ENCODE measurements around the gene SPACA6.
"Not testable (repeated sequence)": the region's sequence is repeated elsewhere in the genome, so short reads cannot be mapped to it uniquely, and the experiment has no call there.

The SPACA6 gene

DNA sequence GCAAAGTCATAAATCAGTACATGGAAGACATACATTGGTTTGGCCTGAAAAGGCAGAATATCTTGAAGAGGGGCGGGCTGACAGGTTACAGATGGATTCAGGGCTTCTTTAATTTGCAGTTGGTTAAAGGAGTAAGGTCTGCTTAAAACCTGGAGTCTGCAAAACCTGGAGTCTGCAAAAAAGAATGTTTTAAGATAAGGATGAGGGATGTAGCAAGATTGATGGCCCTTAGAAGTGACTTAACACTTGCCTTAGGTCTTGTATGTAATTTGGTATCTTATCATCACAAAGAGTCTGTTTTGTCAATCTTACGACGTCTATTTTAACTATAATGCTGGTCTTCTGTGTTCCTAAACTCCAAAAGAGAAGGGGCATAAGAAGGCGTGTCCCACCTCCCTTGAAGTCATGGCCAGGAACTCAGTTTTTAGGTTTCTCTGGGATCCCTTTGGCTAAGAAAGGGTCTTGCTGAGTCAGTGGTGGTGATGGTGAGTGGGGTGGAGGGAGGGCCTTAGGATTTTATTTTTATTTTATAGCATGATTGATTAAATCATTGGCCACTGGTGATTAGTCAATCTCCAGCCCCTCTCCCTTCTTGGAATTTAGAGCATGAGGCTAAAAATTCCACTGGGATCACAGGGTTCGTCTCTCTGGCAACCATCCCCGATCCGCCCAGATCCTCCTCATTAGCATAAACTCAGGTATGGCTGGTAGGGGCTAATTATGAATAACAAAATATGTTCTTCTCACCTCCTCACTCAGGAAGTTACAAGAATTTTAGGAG lies 40.8 kb downstream of the SPACA6 start:
- DNase-seq (ENCODE audit: low read depth in 2 of 2), result no peak

DNA sequence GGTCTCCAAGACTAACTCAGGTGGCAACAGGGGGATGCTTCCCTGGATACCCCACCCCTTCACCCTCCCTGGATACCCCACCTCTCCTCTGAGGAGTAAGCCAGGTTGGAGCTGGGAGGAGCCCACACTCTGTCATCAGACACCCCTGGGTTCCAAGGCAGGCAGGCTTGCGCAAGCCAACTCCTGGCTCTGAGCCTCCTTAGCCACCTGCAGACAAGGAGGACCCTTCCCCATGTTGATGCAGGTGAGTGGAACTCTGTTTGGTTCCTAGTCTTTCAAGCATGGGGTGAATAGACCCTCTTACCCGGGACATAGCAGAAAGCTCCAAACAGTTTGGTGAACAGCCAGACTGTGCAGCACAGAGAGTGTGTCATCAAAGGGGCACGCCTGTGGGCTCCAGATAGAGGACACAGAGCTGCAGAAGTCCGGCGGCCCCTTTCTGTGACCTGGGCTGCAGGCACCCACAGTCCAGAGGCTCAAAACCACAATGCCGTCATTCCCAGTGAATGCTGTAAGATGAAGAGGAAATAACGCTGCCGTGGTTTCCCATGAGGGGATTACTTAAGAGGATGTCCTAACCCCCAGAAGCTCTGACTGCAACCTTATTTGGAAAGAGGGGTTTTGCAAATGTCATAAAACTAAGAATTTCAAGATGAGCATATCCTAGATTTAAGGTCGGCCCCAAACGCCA lies 42.8 kb downstream of the SPACA6 start:
- DNase-seq (ENCODE audit: low read depth in 2 of 2), result no peak

DNA sequence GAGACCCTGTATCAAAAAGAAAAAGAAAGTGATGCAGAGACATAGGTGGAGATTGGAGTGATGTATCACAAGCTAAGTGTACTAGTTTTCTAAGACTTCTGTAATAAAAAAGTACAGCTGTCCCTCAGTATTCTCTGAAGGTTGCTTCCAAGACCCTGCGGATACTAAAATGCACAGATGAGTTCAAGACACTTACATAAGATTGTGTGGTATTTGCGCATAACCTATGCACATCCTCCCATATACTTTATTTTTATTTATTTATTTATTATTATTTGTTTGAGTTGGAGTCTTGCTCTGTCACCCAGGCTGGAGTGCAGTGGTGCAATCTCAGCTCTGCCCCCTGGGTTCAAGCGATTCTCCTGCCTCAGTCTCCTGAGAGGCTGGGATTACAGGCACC lies 44.3 kb downstream of the SPACA6 start:
- no peak for DNase-seq (ENCODE audit: low read depth in 2 of 2)

DNA sequence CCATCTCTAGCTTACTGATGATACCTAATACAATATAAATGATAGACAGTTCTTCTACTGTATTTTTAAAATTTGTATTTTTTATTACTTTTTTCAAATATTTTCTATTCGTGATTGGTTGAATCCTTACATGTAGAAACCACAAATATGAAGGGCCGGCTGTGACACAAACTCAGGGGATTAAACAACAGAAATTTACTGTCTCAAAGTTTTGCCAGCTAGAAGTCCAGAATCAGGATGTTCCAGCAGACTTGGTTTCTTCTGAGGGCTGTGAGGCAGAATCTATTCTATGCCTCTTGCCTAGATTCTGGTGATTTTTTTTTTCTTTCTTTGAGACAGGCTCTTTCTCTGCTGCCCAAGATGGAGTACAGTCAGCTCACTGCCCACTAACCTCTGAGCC lies 44.8 kb downstream of the SPACA6 start:
- no peak for DNase-seq (ENCODE audit: low read depth in 2 of 2)

DNA sequence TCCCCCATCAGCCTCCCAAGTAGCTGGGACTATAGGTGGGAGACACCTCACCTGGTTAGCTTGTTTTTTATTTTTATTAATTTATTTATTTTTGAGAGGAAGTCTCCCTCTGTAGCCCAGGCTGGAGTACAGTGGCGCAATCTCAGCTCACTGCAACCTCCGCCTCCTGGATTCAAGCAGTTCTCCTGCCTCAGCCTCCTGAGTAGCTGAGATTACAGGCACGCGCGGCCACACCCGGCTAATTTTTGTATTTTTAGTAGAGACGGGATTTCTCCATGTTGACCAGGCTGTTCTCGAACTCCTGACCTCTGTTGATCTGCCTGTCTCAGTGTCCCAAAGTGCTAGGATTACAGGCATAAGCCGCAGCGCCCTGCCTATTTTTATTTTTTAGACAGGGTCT lies 45.4 kb downstream of the SPACA6 start:
- not testable (repeated sequence) for DNase-seq (ENCODE audit: low read depth in 2 of 2)

DNA sequence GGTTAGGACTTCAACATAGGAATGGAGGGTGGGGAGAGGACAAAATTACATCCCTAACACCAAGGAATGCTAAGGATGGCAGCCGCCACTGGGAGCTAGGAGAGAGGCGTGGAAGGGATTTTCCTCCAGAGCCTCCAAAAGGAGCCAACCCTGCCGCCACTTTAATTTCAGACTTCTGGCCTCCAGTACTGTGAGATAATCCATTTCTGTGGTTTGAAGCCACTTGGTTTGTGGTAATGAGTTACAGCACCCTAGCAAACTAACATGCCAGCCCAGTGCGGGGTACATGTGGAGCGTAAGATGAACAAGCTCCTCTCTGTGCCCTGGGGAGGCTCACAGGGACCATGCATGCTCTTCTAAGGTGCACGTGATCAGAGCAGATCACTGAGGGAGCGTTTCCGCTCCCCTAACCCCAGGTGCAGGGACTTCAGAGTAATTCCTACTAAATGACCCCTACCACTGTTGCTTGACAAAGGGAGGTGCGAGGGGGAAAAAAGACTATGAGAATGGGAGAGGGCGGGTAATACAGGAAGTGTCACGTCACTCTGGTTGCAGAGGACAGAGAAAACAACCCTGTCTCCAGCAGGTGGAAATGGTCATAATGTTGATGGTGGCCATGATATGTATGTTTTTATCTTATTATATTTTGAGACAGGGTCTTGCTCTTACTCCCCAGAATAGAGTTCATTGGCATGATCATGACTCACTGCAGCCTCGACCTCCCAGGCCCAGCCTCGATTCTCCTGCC lies 46.5 kb downstream of the SPACA6 start:
- DNase-seq (ENCODE audit: low read depth in 2 of 2), result no peak

DNA sequence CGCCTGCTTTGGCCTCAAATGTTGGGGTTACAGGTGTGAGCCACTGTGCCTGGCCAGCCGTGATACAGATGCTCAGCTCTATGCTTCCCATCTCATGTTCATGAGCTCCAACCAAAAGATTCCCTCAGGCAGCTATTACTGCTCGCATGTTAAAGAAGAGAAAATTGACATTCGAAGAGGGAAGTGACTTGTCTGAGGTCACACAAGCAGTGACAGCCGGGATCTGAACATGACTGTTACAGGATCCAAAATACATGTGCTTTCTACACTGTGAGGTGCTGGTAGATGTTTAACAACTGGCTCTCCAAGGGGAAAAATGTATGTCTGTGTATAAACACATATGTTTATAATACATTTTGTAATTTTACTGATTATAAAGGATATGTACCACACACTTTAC lies 47.2 kb downstream of the SPACA6 start:
- no peak for DNase-seq (ENCODE audit: low read depth in 2 of 2)

GRCh38 chr19:51742789-51743188 lies 49.7 kb downstream of the SPACA6 start:
- no peak for DNase-seq (ENCODE audit: low read depth in 2 of 2)

DNA sequence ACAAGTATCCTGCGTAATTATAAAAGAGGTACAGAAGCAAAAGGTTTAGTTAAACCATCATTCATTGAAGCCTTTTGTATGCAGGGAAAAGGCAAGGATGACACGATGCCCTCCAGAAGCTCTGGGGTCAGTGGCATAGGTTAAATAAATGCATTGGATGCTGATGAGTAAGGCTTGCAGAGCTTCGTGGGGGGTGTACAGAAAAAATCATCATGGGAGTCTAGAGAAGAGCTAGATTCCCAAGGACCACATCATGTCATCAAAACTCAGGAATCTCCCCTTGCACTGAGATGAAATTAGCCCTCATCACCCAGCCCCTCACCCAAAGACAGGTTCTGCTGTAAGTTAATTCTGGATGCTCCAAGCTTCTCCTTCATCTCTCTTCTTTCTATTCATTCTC lies 50.3 kb downstream of the SPACA6 start:
- no peak for DNase-seq (ENCODE audit: low read depth in 2 of 2)

DNA sequence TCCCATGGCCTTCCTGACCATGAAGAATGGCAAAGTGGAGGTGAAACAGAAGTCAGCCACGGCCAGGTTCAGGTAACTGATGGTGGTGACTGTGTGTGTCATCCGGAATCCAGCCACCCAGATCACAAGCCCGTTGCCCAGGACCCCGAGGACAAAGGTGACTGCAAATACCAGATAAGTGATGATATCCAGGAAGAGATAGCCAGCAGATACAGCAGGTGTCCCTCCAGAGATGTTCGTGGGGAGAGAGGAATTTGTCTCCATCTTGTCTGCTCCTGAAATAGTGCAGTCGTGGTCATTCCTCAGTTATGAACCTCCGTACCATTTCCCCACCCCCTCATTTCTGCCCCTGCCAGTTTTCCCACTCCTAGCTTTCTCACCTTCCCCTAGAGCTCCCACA lies 53.6 kb downstream of the SPACA6 start:
- no peak for DNase-seq (ENCODE audit: low read depth in 2 of 2)

- no peak for DNase-seq (ENCODE audit: low read depth in 2 of 2)
Observed at GRCh38 chr19:51749979-51750378, 56.8 kb downstream of the SPACA6 start.

- DNase-seq (ENCODE audit: low read depth in 2 of 2), result no peak
Observed at GRCh38 chr19:51750400-51751094, 57.4 kb downstream of the SPACA6 start.

DNA sequence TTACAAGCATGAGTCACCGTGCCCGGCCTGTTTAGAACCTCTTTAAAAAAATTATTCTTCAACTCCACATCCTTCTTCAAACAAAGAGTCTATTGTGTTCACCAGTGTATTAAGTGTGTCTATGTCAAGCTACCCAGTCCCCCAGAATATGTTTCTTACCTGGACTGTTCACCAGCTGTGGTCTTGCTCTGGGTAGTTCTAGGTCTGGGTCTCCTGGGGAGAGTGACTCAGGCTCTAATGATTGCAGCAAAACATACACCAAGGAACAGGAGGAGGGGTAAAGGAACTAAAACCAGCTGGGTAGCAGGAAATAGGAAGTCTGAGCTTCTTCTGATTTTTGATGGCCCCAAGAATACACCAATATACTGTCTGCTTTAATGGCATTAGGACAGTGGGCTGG lies 58.5 kb downstream of the SPACA6 start, which contains the start of gene FPR1:
FPR1 (minus strand) TSS at position 224 of the 400 bp plus-strand sequence. CDS start 4,884 bp downstream, outside the sequence.
- no peak for DNase-seq (ENCODE audit: low read depth in 2 of 2)

- DNase-seq (ENCODE audit: low read depth in 2 of 2), result no peak
Observed at GRCh38 chr19:51754109-51754508, 61.0 kb downstream of the SPACA6 start.

GRCh38 chr19:51754770-51755169 lies 61.6 kb downstream of the SPACA6 start:
- DNase-seq (ENCODE audit: low read depth in 2 of 2), result no peak

Measured in stimulated activated CD8-positive, alpha-beta memory T cell treated with anti-CD3 and anti-CD28 coated beads, Interleukin-2, amount 100 ng/mL, for 48 hours (primary cell).